Endothelial cell of umbilical vein (primary cell): ENCODE data around the gene IRF2.

ENCODE experiments used
- POLR2AphosphoS5 ChIP-seq: IDR thresholded peaks from 2 replicates; pipeline ENCODE4 v1.6.1; 2012; ENCODE audit warnings: low read depth, mild to moderate bottlenecking, control low read depth, low read length, moderate library complexity; ENCODE audit not compliant: insufficient read depth
- TF ChIP-seq, protein P1 (sequence below), 2 donors: IDR thresholded peaks; 1 replicate in 1 of 2; 2 replicates in 1 of 2; pipeline ENCODE4 v1.5.1; 2011; ENCODE audit warnings: low read length in 2 of 2, mild to moderate bottlenecking in 2 of 2, moderate library complexity in 2 of 2, control low read depth in 1 of 2, inconsistent platforms in 1 of 2, low read depth in 1 of 2; ENCODE audit not compliant: insufficient read depth in 1 of 2; ENCODE audit errors: extremely low read depth in 1 of 2

GRCh38 chr4:184400891-184401290 lies 73.5 kb downstream of the IRF2 start:
- TF ChIP-seq, protein P1, sequence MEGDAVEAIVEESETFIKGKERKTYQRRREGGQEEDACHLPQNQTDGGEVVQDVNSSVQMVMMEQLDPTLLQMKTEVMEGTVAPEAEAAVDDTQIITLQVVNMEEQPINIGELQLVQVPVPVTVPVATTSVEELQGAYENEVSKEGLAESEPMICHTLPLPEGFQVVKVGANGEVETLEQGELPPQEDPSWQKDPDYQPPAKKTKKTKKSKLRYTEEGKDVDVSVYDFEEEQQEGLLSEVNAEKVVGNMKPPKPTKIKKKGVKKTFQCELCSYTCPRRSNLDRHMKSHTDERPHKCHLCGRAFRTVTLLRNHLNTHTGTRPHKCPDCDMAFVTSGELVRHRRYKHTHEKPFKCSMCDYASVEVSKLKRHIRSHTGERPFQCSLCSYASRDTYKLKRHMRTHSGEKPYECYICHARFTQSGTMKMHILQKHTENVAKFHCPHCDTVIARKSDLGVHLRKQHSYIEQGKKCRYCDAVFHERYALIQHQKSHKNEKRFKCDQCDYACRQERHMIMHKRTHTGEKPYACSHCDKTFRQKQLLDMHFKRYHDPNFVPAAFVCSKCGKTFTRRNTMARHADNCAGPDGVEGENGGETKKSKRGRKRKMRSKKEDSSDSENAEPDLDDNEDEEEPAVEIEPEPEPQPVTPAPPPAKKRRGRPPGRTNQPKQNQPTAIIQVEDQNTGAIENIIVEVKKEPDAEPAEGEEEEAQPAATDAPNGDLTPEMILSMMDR (IDR thresholded peaks at IDR 0.05; ENCODE audit: extremely low read depth in 1 of 2, insufficient read depth in 1 of 2, low read depth in 1 of 2, low read length in 2 of 2): no peak
- TF ChIP-seq POLR2AphosphoS5: no peak
